Endometrial microvascular endothelial cells (primary cell): Measurements from ENCODE around the gene FPR3. TPM values are rescaled to one million over a fixed set of nuclear protein-coding genes. Genes with fewer than 3 reads are reported as not detected.

Source experiments
- in situ Hi-C: cut with HindIII; loops from 2 replicates; pipeline ENCODE4 v1.10.0; 2017; ENCODE audit warnings: low sequenced_read_pairs, low pct_unique_long_range_greater_than_20kb; ENCODE audit errors: inconsistent ontology term
- total RNA-seq: library from RNA; depleted of rRNA; stranded (reverse); fragments of >200 nt; gene quantifications from one replicate; pipeline ENCODE4 v1.2.3, GENCODE V29; 2015; ENCODE audit errors: inconsistent ontology term

FPR3 gene
- total RNA-seq, 1 donor from 2014 or later: not detected

DNA sequence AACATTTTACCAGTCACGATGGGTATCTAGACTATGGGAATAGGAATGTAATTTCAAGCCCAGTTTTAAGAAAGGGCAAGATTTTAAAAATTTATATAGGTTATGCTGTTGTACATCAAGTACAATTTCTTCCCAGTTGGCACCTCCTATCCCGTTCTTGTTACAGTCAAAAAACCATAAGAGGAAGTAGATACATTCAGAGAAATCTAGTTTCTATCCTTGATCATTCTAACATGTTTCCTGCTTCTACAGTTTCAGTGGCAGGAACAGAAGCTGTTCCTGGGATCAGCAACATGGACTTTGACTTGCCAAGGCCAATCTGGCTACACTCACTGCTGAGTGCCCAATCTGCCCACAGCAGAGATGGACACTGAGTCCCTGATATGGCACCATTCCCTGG lies 14.7 kb upstream of the FPR3 start:
- in situ Hi-C loops: no loop called here

DNA sequence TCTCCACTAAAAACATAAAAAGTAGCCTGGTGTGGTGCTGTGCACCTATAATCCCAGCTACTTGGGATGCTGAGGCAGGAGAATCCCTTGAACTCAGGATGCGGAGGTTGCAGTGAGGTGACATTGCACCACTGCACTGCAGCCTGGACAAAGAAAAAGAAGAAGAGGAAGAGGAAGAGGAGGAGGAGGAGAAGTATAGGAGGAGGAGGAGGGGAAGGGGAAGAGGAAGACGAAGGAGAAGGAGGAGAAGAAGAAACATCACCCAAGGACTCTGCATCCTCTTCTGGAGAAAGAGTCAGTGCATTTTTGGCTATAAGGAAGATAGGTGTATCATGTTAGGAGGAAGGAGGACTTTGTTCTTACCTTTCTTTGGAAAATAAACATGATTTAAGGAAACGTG lies 13.0 kb upstream of the FPR3 start:
- in situ Hi-C loops: no loop called here

DNA sequence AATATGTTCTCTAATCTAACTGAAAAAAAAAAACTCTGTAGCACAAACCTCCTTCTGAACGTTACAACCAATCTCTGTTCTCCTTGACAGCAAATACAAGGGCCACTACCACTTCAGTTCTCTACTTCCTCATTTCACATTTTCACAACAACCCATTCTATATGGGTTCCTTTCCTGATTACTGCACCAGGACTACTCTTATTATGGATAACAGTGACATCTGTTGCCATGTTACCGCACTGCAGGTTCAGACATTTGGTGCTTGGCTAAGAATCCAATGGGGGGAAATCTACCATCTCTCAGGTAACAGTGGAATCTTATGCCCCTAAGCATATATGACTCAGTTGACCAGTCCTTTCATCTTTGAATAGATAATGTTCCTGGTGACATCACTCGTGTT lies 11.6 kb upstream of the FPR3 start:
- in situ Hi-C loops: no loop called here

- in situ Hi-C loops: no loop called here
Measured at GRCh38 chr19:51784109-51784785, 10.7 kb upstream of the FPR3 start.

DNA sequence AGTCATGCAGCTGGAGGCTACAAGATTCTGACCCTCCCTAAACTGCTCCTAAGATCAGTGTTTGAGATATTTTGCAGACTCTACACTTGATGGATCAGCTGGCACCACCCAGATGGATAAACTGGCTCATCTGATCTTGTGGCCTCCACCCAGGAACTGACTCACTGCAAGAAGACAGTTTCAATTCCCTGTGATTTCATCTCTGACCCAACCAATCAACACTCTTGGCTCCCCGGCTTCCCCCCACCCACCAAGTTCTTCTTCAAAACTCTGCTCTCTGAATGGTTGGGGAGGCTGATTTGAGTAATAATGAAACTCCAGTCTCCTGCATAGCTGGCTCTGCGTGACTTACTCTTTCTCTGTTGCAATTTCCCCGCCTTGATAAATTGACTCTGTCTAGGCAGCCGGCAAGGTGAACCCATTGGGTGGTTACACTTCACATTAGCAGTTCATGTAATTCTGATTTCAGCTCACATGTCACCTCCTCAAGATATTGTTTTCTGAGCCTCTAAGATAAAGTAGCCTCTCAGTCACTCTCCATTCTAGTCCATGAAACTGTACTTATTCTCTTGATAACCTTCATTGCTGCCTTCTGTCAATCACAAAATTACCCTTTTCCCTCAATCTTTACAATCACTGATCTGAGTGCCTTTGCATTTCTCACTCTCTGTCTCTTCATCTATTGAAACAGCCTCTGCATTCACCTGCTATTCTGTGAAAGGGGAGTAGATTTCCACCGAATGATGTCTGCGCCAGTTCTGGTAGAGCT lies 9.9 kb upstream of the FPR3 start:
- in situ Hi-C loops: no loop called here

GRCh38 chr19:51786646-51787494 lies 8.1 kb upstream of the FPR3 start:
- in situ Hi-C loops: no loop called here

DNA sequence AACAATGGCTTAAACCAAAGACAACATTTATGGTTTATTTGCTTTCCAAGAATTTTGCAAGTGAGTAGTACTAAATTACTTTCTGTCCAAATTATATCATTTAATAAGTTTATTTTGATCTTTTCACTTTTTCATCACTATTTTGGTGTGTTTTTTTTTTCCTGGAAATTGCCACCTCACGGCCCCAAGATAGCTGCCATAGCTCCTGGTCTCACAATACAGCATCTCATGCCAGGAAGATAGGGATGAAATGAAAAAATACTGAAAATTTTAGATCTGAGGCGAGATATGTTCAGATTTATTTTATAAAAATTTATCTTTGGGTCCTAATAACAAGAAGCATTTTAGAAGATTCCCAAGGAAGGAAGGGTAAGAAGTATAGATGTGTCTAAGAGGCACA lies 6.9 kb upstream of the FPR3 start:
- in situ Hi-C loops: no loop called here

DNA sequence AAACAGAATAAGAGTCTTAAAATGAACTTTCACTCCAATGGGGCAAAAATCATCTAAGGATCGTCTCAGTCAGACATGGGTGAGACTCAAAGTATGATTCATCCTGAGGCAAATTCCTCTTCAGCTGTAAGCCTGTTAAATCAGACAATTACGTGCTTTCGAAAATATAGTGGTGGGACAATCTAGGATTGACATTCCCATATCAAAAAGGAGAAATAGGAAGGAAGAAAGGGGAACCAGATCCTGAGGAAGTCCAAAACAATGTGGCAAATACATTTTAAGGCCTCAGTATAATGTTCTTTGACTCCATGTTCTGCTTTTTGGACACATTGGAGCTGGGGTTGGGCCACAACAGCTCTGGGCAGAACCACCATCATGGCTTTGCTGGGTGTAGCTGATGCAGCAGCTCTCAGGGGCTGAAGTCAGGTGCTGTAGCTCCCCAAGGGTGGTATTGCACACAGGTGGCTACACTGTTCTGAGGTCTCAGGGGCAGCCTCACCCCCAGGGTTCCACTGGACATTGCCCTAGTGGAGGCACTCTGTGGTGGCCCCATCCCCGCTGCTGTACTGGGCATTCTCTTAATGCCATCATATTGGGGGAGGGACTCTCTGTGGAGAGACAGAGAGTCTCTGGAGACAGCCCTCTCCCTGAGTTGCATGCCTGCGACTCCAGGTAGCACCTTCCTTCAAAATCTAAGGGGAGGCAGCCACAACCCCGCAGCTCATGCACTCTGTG lies 5.7 kb upstream of the FPR3 start:
- in situ Hi-C loops: no loop called here

DNA sequence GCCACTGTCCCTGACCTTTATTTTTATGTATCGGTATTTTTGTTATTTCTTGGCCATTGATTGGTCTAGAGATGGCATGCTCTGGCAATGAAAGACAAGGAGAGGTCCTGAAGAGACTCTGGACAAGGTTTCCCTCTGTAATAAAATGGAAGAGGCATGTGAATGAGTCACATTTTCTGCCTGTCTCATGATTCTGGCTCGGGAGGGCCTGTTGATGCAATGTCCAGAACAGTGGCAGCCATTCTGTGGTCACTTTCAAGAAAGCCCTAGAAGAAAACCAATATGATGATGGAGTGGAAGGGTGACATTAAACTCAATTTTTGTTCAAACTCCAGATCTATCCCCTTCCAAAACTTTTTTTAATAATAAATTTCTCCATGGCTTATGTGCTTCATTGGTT lies 2.0 kb upstream of the FPR3 start:
- in situ Hi-C loops: no loop called here

DNA sequence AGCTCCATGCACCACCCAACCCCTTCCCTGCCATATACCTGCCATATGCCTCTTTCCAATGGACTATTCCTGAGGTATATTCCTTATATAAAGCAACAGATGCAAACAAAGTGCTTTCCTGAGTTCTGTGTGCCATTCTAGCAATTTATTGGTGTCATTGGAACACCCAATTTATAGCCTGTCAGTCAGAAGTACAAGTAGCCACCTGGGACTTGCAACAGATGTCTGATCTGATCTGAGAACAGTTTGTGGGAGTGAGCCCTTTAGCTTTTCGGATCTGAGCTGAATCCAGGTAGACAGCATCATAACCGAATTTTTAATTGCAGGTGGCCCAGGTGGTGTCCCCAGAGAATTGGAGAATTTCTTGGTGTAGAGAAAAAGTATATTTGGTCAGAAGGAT lies 963 bp upstream of the FPR3 start:
- in situ Hi-C loops: no loop called here

DNA sequence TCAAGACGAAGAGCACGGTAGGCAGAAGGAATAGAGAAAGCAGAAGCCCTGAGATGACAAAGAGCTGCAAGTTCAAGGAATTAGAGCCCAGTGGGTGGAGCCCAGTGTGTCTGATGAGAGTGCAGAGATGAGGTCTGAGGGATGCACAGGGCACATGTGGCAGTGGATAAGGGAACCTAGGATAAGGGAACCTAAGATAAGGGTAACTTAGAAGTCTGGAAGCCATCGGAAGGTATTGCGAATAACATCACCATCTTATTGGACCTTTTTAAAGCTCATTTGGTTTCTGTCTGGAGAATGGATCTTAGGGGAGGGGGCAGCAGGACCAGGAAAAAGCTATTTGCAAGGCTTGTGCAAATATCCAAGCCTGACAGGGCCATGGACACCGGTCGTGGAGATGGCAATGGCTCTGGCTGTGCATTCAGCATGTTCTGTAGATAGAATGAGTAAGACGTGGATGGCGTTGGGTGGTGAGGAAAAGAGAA lies 1.3 kb downstream of the FPR3 start:
- in situ Hi-C loops: no loop called here

- in situ Hi-C loops: no loop called here
Measured at GRCh38 chr19:51797480-51797879, 2.5 kb downstream of the FPR3 start.

DNA sequence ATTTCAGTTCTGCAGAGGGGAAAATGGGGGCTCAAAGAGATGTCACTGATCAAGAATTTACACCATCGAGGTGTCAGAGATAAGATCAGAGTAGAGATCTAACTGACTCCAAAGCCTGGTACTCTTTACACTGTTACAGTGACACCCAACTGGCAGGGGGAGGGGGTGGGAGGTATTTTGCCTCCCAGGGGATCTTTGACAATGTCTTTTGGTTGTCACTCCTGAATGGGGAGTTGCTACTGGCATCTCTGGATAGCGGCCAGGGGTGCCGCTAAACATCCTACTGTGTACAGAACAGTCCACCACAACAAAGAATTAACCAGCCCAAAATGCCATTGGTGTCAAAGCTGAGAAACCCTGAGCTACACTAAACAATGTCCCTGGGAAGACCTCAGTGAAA lies 3.1 kb downstream of the FPR3 start:
- in situ Hi-C loops: no loop called here

- in situ Hi-C loops: no loop called here
Measured at GRCh38 chr19:51799034-51799773, 4.2 kb downstream of the FPR3 start.

GRCh38 chr19:51799774-51800472 lies 5.0 kb downstream of the FPR3 start:
- in situ Hi-C loops: no loop called here

DNA sequence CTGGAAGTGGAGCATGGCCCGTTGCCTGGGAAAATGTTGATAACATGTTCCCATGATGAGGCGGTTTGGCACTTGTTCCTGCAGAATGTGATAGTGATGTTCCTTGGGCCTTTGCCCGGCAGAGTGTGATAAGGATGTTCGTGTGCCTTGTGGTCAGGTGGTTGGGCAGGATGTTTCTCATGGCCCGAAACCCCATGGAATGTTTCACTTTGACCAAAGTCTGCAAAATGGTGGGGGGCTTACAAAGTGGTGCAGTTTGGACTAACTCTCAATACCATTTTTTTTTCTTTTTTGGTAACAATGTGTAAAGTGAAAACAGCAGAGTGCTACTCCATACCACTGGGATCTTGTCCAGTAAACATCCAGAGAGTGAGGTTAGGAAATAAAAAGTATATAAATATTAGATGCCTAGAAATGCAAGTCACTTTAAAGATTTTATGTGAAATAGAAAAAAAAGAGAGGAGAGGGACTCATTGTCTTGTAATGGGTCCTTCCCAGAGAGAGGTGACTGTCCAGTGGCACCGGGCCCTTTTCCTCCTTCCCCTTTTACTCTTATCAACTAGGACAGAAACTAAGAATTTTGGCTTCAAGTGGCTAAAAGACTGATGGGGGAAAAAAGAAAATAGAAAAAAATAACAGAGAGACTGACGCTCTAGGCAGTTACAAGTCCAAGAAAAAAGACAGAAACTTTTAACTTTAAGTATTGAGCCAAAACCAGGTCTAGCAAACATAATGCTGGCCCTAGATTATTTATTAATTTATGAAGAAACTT lies 5.7 kb downstream of the FPR3 start:
- in situ Hi-C loops: no loop called here

- in situ Hi-C loops: no loop called here
Measured at GRCh38 chr19:51802775-51803174, 7.8 kb downstream of the FPR3 start.
